RWPE2 (cell line): ENCODE results near the gene SULT1B1.

Experiments
- ATAC-seq: fragments of 200-7000 bp; cut with Tn5 transposase; 3 replicates; pipeline ENCODE4 v1.9.1; 2021; ENCODE audit warnings: low read depth
- DNase-seq: peaks from one replicate; pipeline ENCODE4 v3.0.0-alpha.2; 2020; ENCODE audit warnings: low spot score
- H3K27ac ChIP-seq: fragments of 450-650 bp; 2 replicates; pipeline ENCODE4 v1.5.1; 2017; ENCODE audit warnings: mild to moderate bottlenecking; ENCODE audit not compliant: poor library complexity, severe bottlenecking
- H3K27me3 ChIP-seq: fragments of 250-450 bp; sonication (Bioruptor Pico); 2 replicates; pipeline ENCODE4 v1.5.1; 2021; ENCODE audit warnings: mild to moderate bottlenecking, moderate library complexity; ENCODE audit not compliant: insufficient read depth, poor library complexity, severe bottlenecking
- H3K36me3 ChIP-seq: fragments of 250-450 bp; sonication (Bioruptor Pico); 2 replicates; pipeline ENCODE4 v1.5.1; 2020; ENCODE audit warnings: low read depth, mild to moderate bottlenecking, moderate library complexity
- H3K4me1 ChIP-seq: fragments of 250-450 bp; sonication (Bioruptor Pico); 2 replicates; pipeline ENCODE4 v1.5.1; 2021; ENCODE audit warnings: mild to moderate bottlenecking, moderate library complexity; ENCODE audit not compliant: insufficient read depth, poor library complexity, severe bottlenecking
- H3K4me3 ChIP-seq: fragments of 250-450 bp; sonication (Bioruptor Pico); 2 replicates; pipeline ENCODE4 v1.5.1; 2021; ENCODE audit warnings: mild to moderate bottlenecking, moderate library complexity; ENCODE audit not compliant: severe bottlenecking
- H3K9me3 ChIP-seq: fragments of 250-450 bp; sonication (Bioruptor Pico); 2 replicates; pipeline ENCODE4 v1.5.1; 2021; ENCODE audit warnings: mild to moderate bottlenecking, moderate library complexity; ENCODE audit not compliant: severe bottlenecking
- TF ChIP-seq, protein P1 (sequence below): fragments of 450-650 bp; IDR thresholded peaks from one replicate; pipeline ENCODE4 v1.5.1; 2017; ENCODE audit warnings: mild to moderate bottlenecking, moderate library complexity; ENCODE audit not compliant: poor library complexity, severe bottlenecking

SULT1B1 gene

DNA sequence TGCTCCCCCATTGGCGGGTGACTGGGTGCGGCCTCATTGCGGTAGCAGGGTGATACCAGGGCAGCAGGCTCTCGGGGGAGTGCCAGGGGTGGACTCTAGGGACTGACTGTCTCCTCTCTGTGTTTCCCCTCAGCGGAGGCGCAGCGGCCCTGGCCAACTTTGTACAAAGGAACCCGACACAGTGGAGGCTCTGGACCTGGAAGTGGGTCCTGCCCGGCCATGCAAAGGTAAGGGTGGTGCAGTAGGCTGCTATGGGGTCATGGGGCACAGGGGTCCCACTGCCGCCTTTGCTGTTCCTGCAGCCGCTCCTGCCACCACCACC, 16.3 kb downstream of the SULT1B1 start:
- Histone ChIP-seq H3K4me1 (peaks cover 18% of the 10 kb centered on the region), H3K9me3 (no peaks in the 10 kb centered on the region), H3K27me3 (no peaks in the 10 kb centered on the region), H3K36me3 (no peaks in the 10 kb centered on the region), H3K27ac (no peak overlapping the region), H3K4me3 (no peak overlapping the region)
- DNase-seq (peak; percentile 47), ATAC-seq (no peak)
- TF ChIP-seq, protein P1, sequence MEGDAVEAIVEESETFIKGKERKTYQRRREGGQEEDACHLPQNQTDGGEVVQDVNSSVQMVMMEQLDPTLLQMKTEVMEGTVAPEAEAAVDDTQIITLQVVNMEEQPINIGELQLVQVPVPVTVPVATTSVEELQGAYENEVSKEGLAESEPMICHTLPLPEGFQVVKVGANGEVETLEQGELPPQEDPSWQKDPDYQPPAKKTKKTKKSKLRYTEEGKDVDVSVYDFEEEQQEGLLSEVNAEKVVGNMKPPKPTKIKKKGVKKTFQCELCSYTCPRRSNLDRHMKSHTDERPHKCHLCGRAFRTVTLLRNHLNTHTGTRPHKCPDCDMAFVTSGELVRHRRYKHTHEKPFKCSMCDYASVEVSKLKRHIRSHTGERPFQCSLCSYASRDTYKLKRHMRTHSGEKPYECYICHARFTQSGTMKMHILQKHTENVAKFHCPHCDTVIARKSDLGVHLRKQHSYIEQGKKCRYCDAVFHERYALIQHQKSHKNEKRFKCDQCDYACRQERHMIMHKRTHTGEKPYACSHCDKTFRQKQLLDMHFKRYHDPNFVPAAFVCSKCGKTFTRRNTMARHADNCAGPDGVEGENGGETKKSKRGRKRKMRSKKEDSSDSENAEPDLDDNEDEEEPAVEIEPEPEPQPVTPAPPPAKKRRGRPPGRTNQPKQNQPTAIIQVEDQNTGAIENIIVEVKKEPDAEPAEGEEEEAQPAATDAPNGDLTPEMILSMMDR: no peak

GRCh38 chr4:69743476-69744156, 16.8 kb downstream of the SULT1B1 start:
- TF ChIP-seq, protein P1: no peak

DNA sequence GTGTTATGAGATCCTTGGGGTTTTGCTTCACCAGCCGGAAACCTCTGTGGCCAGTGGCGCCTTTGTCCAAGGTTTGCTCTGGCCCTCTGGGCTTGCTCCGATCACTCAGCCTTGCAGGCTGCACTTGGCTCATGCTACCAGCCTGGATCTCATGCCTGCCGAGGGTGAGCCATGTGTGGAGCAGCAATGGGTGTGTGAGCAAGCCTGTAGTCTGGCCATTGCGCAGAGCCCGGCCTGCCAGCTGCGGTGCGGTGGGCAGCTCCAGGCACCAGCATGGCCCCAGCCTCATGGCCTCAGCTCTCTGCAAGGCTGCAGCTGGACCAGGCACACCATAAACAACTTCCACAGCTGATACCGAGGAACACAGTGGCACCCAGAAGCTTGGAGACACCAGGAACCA, 17.8 kb downstream of the SULT1B1 start:
- Histone ChIP-seq H3K9me3 (peaks cover 3% of the 10 kb centered on the region), H3K36me3 (no peaks in the 10 kb centered on the region), H3K27me3 (no peaks in the 10 kb centered on the region), H3K27ac (no peak overlapping the region), H3K4me3 (no peak overlapping the region), H3K4me1 (peaks cover 3% of the 10 kb centered on the region)
- ATAC-seq: no peak
- no peak for DNase-seq
- TF ChIP-seq, protein P1: no peak

More at GRCh38 chr4:69743476-69744156, 16.8 kb downstream of the SULT1B1 start:
- Histone ChIP-seq H3K27ac (no peak overlapping the region), H3K36me3 (no peaks in the 10 kb centered on the region), H3K9me3 (peaks cover 3% of the 10 kb centered on the region), H3K4me1 (peaks cover 13% of the 10 kb centered on the region), H3K4me3 (no peak overlapping the region), H3K27me3 (no peaks in the 10 kb centered on the region)
- DNase-seq: no peak
- ATAC-seq: no peak

DNA sequence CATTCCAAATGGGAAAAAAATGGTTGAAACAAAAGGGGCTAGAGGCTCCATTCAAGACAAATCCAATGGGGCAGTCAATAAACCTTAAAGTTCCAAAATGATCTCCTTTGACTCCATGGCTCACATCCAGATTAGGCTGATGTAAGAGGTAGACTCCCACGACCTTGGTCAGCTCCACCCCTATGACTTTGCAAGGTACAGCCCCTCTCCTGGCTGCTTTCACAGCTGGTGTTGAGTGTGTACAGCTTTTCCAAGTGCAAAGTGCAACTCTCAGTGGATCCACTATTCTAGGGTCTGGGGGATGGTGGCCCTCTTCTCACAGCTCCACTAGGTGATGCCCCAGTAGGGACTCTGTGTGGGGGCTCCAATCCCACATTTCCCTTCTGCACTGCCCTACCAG, 21.5 kb downstream of the SULT1B1 start:
- ATAC-seq: no peak
- Histone ChIP-seq H3K4me1 (peaks cover 5% of the 10 kb centered on the region), H3K27ac (no peak overlapping the region), H3K27me3 (no peaks in the 10 kb centered on the region), H3K36me3 (no peaks in the 10 kb centered on the region), H3K9me3 (peaks cover 3% of the 10 kb centered on the region), H3K4me3 (no peak overlapping the region)
- TF ChIP-seq, protein P1: no peak
- no peak for DNase-seq

- Histone ChIP-seq H3K27ac (no peak overlapping the region), H3K27me3 (no peaks in the 10 kb centered on the region), H3K4me1 (peaks cover 18% of the 10 kb centered on the region), H3K9me3 (peaks cover 3% of the 10 kb centered on the region), H3K36me3 (no peaks in the 10 kb centered on the region), H3K4me3 (no peak overlapping the region)
- TF ChIP-seq, protein P1: no peak
- no peak for DNase-seq
- 0 out of 3 replicates have a peak, but pooled peaks have one; percentile 10 for ATAC-seq
These were observed 25.3 kb downstream of the SULT1B1 start for GRCh38 chr4:69735119-69735518.
